ENCODE measurements around the gene WFDC1. TPM values are rescaled to one million over a fixed set of nuclear protein-coding genes. Genes with fewer than 3 reads are reported as not detected.

WFDC1 gene
- total RNA-seq, 1 experiment from 2014 or later = not detected

DNA sequence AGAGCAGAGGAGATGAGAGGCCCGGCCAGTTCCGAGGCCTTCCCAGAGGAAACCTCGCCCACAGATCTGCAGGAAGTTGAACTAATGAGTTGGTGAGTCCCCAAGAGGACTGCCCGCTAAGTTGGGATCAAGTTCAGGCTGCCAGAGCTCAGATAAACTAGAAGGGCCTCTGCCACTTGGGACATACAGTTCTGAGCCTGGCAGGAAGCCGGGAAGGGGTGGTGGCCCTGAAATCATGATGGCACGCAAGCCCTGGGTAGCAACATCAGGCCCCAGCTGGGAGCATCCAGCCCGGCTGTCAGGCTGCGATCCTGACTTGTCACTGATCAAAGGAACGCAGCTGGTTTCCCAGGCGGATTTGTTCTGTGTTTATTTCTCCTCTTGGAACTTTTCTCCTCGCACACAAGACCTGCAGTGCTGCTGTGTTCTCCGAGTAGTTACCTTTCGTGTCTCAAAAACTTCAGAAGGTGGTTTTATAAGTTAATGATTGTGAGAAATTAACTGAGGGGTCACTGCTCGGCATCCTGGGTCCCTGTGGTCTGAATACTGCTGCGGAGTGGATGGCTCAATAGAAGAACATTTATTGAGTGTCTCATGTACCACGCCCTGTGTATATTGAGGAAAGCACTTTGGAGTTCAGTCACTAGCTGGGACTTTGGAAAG, 8.0 kb upstream of the WFDC1 start:
- H3K27me3 Mint-ChIP-seq (ENCODE audit: unreplicated experiment) = peaks cover 34% of the 10 kb centered on the region
- no peak overlapping the region for H3K27ac Mint-ChIP-seq (ENCODE audit: unreplicated experiment)
- peaks cover 5% of the 10 kb centered on the region for H3K36me3 Mint-ChIP-seq (ENCODE audit: insufficient read depth, unreplicated experiment)
- no TSS peak for BruUV-seq (replicated peaks)
- no peaks in the 10 kb centered on the region for H3K9me3 Mint-ChIP-seq (ENCODE audit: low read depth, unreplicated experiment)
- H3K4me3 Mint-ChIP-seq (ENCODE audit: low read depth, unreplicated experiment) = peak overlapping the region; percentile 13
- H3K4me1 Mint-ChIP-seq (ENCODE audit: low read depth, unreplicated experiment) = peaks cover 28% of the 10 kb centered on the region
- intact Hi-C loops (cut with micrococcal nuclease; ENCODE audit: unreplicated experiment) = no loop called here
- CTCF ChIA-PET = interaction anchor here (0.5 kb wide), 1 partner anchor 130 kb away, joined by 4 read pairs; no protein-coding TSS in a partner anchor
- TF ChIP-seq, protein P1, sequence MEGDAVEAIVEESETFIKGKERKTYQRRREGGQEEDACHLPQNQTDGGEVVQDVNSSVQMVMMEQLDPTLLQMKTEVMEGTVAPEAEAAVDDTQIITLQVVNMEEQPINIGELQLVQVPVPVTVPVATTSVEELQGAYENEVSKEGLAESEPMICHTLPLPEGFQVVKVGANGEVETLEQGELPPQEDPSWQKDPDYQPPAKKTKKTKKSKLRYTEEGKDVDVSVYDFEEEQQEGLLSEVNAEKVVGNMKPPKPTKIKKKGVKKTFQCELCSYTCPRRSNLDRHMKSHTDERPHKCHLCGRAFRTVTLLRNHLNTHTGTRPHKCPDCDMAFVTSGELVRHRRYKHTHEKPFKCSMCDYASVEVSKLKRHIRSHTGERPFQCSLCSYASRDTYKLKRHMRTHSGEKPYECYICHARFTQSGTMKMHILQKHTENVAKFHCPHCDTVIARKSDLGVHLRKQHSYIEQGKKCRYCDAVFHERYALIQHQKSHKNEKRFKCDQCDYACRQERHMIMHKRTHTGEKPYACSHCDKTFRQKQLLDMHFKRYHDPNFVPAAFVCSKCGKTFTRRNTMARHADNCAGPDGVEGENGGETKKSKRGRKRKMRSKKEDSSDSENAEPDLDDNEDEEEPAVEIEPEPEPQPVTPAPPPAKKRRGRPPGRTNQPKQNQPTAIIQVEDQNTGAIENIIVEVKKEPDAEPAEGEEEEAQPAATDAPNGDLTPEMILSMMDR (IDR thresholded peaks at IDR 0.05; ENCODE audit: unreplicated experiment) = no peak
- DNase-seq = peak; percentile 62

DNA sequence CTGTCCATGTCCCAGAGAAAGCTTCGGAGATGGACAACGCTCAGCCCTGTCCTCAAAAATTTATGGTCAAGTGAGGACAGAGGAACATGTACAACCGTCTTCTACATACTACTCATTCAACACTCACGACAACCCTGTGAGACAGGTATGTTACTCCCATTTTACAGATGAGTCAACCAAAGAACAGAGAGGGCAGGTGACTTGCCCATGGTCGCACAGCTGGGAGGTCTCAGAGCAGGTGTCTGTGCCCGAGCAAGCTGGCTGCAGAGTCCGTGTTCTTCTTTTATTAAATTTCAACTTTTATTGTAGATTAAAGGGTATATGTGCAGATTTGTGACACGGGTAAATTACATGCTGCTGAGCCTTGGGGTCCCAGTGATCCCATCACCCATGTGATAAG, 5.8 kb upstream of the WFDC1 start:
- TF ChIP-seq, protein P1 (IDR thresholded peaks at IDR 0.05; ENCODE audit: unreplicated experiment) = no peak

DNA sequence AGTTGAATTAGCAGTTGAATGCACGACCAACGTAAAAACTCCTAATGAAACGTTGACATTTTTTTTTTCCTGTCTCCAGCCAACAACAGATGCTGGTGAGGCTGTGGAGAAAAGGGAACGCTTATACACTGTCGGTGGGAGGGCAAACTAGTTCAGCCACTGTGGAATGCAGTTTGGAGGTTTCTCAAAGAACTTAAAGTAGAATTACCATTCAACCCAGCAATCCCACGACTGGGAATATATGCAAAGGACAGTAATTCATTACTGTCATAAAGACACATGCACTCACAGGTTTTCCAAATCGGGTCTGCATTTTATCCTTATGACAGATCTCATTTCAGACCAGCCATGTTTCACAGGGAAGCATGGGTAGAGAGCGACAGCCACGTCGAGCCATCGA, 3.5 kb upstream of the WFDC1 start:
- TF ChIP-seq, protein P1 (IDR thresholded peaks at IDR 0.05; ENCODE audit: unreplicated experiment) = no peak
- H3K36me3 Mint-ChIP-seq (ENCODE audit: insufficient read depth, unreplicated experiment) = no peaks in the 10 kb centered on the region
- CTCF ChIA-PET = no interaction called here
- H3K27me3 Mint-ChIP-seq (ENCODE audit: unreplicated experiment) = peaks cover 48% of the 10 kb centered on the region
- BruUV-seq (replicated peaks) = no TSS peak
- peaks cover 9% of the 10 kb centered on the region for H3K4me1 Mint-ChIP-seq (ENCODE audit: low read depth, unreplicated experiment)
- H3K27ac Mint-ChIP-seq (ENCODE audit: unreplicated experiment) = no peak overlapping the region
- intact Hi-C loops (cut with micrococcal nuclease; ENCODE audit: unreplicated experiment) = no loop called here
- no peak for DNase-seq
- no peaks in the 10 kb centered on the region for H3K9me3 Mint-ChIP-seq (ENCODE audit: low read depth, unreplicated experiment)
- no peak overlapping the region for H3K4me3 Mint-ChIP-seq (ENCODE audit: low read depth, unreplicated experiment)

More for the DNA sequence above, 5.8 kb upstream of the WFDC1 start:
- Mint-ChIP-seq H3K27me3 (ENCODE audit: unreplicated experiment) (peaks cover 31% of the 10 kb centered on the region), H3K4me3 (ENCODE audit: low read depth, unreplicated experiment) (no peak overlapping the region), H3K4me1 (ENCODE audit: low read depth, unreplicated experiment) (peaks cover 22% of the 10 kb centered on the region), H3K36me3 (ENCODE audit: insufficient read depth, unreplicated experiment) (no peaks in the 10 kb centered on the region), H3K27ac (ENCODE audit: unreplicated experiment) (no peak overlapping the region), H3K9me3 (ENCODE audit: low read depth, unreplicated experiment) (no peaks in the 10 kb centered on the region)
- DNase-seq = no peak
- intact Hi-C loops (cut with micrococcal nuclease; ENCODE audit: unreplicated experiment) = no loop called here
- CTCF ChIA-PET = no interaction called here
- BruUV-seq (replicated peaks) = no TSS peak

DNA sequence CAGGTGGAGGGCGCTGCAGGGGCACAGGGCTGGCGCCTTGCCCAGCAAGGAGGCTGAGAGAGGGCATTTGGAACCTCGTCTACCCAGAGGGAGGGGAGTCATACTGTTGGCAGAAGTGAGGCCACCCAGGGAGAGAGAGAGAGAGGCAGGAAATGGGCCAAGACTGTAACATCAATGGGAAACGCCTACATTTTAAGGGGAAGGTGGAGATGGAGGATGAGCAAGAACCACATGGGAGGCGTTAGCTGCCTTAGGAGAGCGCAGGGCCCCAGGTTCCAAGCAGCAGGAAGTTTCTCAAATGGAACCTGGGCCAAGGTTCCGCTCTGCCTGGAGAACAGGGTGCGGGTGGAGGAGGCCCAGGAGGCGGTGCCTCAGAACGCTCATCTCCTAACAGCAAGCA, 2.7 kb upstream of the WFDC1 start:
- BruUV-seq (replicated peaks) = no TSS peak
- Mint-ChIP-seq H3K27ac (ENCODE audit: unreplicated experiment) (no peak overlapping the region), H3K36me3 (ENCODE audit: insufficient read depth, unreplicated experiment) (no peaks in the 10 kb centered on the region), H3K4me1 (ENCODE audit: low read depth, unreplicated experiment) (peaks cover 9% of the 10 kb centered on the region), H3K9me3 (ENCODE audit: low read depth, unreplicated experiment) (no peaks in the 10 kb centered on the region), H3K27me3 (ENCODE audit: unreplicated experiment) (peaks cover 56% of the 10 kb centered on the region), H3K4me3 (ENCODE audit: low read depth, unreplicated experiment) (no peak overlapping the region)
- no peak for DNase-seq
- CTCF ChIA-PET = no interaction called here
- intact Hi-C loops (cut with micrococcal nuclease; ENCODE audit: unreplicated experiment) = no loop called here
- TF ChIP-seq, protein P1 (IDR thresholded peaks at IDR 0.05; ENCODE audit: unreplicated experiment) = no peak

Measured in Calu3 (cell line).